Measurements from ENCODE around the gene TXN. TPM values are rescaled to one million over a fixed set of nuclear protein-coding genes. Genes with fewer than 3 reads are reported as not detected.

TXN gene
- total and polyA plus RNA-seq, 8 donors, result 89.3 to 786 (median 169) TPM

DNA sequence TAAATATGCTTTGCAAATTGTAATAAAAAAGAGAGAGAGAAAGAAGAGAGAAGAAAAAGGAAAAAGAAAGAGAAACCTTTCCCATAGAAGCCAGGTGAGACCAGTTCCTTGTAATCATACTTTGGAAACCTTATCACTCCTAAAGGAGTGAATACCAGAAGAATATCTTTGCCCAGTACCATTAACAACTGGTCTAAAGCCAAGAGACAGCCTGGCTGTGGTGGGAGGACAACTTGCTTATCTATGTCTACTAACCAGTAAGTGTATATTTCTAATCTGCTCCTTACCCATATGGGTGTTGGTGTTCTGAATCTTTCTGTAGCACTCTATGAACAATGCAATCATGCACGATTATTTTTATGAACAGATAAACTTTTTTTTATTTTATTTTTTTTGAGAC lies 10.5 kb upstream of the TXN start:
- H3K9me3 ChIP-seq, result no peaks in the 10 kb centered on the region
- no peaks in the 10 kb centered on the region for H3K27me3 ChIP-seq
- WGBS, 5 donors, result 0 to 56% (median 26%) methylated on average over 1 of the region's 1 CpG; no CpG with 5 or more reads in 1 of the 5 donors
- peak overlapping the region in 1 of 5 donors; percentile 3 for H3K27ac ChIP-seq
- no peak for DNase-seq
- TF ChIP-seq POLR2AphosphoS5 (IDR thresholded peaks at IDR 0.05), result peak in 2 of 3 donors; percentile 28 to 68
- TF ChIP-seq, protein P1, sequence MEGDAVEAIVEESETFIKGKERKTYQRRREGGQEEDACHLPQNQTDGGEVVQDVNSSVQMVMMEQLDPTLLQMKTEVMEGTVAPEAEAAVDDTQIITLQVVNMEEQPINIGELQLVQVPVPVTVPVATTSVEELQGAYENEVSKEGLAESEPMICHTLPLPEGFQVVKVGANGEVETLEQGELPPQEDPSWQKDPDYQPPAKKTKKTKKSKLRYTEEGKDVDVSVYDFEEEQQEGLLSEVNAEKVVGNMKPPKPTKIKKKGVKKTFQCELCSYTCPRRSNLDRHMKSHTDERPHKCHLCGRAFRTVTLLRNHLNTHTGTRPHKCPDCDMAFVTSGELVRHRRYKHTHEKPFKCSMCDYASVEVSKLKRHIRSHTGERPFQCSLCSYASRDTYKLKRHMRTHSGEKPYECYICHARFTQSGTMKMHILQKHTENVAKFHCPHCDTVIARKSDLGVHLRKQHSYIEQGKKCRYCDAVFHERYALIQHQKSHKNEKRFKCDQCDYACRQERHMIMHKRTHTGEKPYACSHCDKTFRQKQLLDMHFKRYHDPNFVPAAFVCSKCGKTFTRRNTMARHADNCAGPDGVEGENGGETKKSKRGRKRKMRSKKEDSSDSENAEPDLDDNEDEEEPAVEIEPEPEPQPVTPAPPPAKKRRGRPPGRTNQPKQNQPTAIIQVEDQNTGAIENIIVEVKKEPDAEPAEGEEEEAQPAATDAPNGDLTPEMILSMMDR (IDR thresholded peaks at IDR 0.05), result no peak
- no peak for TF ChIP-seq POLR2A (IDR thresholded peaks at IDR 0.05)
- no peak for TF ChIP-seq EP300 (IDR thresholded peaks at IDR 0.05)
- intact Hi-C loops (cut with DNase I; ENCODE audit: low total_unique reads), result no loop called here
- no peaks in the 10 kb centered on the region for H3K36me3 ChIP-seq
- no peaks in the 10 kb centered on the region for H3K4me1 ChIP-seq
- no peak overlapping the region for H3K4me3 ChIP-seq

DNA sequence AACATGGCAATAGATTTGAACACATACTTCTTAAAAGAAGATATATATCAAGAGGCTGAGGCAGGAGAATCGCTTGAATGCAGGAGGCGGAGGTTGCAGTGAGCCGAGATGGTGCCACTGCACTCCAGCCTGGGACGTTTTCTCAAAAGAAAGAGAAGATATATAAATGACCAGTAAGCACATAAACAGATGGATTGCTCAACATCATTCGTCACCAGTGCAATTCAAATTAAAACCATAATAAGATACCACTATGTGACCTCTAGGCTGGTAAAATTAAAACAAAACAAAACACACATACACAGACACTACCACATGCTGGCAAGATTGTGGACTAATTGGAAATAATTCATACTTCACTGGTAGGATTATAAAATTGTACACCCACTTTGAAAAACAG lies 5.3 kb upstream of the TXN start:
- Histone ChIP-seq H3K27me3 (no peaks in the 10 kb centered on the region), H3K36me3 (no peaks in the 10 kb centered on the region), H3K4me3 (no peak overlapping the region), H3K9me3 (no peaks in the 10 kb centered on the region), H3K4me1 (peaks cover 9 to 16% (median 11%) of the 10 kb centered on the region in 4 donors), H3K27ac (no peak overlapping the region)
- intact Hi-C loops (cut with DNase I; ENCODE audit: low total_unique reads), result no loop called here
- 76 to 80% (median 79%) methylated on average over 5 of the region's 5 CpGs for WGBS, 5 donors
- TF ChIP-seq, protein P1 (IDR thresholded peaks at IDR 0.05), result no peak
- TF ChIP-seq POLR2A (IDR thresholded peaks at IDR 0.05) (no peak), EP300 (IDR thresholded peaks at IDR 0.05) (no peak), POLR2AphosphoS5 (IDR thresholded peaks at IDR 0.05) (no peak)
- DNase-seq, result no peak

DNA sequence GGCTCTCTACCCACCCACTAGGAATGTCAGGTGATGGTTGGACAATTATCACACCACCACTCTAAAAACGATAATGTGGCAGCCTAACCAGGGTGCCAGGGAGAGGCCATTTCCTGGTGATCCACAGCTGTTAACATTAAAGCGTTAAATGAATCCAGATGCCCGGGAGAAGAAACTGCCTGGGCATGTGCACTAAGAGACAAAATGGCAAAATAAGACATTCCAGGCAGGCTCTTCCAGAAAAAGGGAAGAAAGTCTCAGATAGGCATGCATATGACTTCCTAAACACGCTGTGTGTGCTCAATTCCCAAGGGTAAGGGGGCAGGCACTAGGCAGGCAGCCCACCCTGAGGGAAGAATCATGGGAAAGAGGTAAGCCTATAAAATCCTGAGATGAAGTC lies 4.6 kb upstream of the TXN start:
- intact Hi-C loops (cut with DNase I; ENCODE audit: low total_unique reads), result no loop called here
- H3K4me3 ChIP-seq, result no peak overlapping the region
- H3K27me3 ChIP-seq, result no peaks in the 10 kb centered on the region
- H3K27ac ChIP-seq, result no peak overlapping the region
- TF ChIP-seq POLR2A (IDR thresholded peaks at IDR 0.05) (no peak), POLR2AphosphoS5 (IDR thresholded peaks at IDR 0.05) (no peak), EP300 (IDR thresholded peaks at IDR 0.05) (no peak)
- TF ChIP-seq, protein P1 (IDR thresholded peaks at IDR 0.05), result no peak
- peaks cover 9 to 16% (median 11%) of the 10 kb centered on the region in 4 donors for H3K4me1 ChIP-seq
- H3K36me3 ChIP-seq, result no peaks in the 10 kb centered on the region
- H3K9me3 ChIP-seq, result no peaks in the 10 kb centered on the region
- DNase-seq, result no peak
- WGBS, 5 donors, result 38 to 67% (median 42%) methylated on average over 4 of the region's 4 CpGs

DNA sequence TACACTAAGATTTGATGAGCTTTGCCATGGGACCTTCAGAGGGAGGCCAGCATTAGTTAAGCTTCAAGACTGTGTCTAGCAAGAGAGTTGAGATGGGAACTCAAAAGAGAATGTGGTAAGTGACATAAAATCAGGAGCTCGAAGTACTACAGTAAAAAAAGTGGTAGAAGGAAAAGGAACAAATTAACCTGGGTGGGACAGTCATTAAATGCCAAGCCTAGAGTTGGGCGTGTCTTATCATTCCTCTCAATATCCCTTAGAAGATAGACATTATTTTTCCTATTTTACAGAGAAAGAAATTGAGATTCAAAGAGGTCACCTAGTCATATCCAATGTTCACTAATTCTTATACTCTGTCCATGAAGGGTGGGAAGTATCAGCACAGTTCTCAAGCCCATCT lies 3.3 kb upstream of the TXN start:
- H3K9me3 ChIP-seq, result no peaks in the 10 kb centered on the region
- H3K27me3 ChIP-seq, result no peaks in the 10 kb centered on the region
- DNase-seq, result no peak
- H3K27ac ChIP-seq, result no peak overlapping the region
- H3K4me1 ChIP-seq, result peaks cover 10 to 21% (median 16%) of the 10 kb centered on the region in 4 donors
- no peaks in the 10 kb centered on the region for H3K36me3 ChIP-seq
- TF ChIP-seq, protein P1 (IDR thresholded peaks at IDR 0.05), result no peak
- no peak for TF ChIP-seq POLR2A (IDR thresholded peaks at IDR 0.05)
- TF ChIP-seq POLR2AphosphoS5 (IDR thresholded peaks at IDR 0.05), result no peak
- no peak for TF ChIP-seq EP300 (IDR thresholded peaks at IDR 0.05)
- 61 to 74% (median 66%) methylated on average over 2 of the region's 2 CpGs for WGBS, 5 donors
- H3K4me3 ChIP-seq, result no peak overlapping the region
- intact Hi-C loops (cut with DNase I; ENCODE audit: low total_unique reads), result no loop called here

All from stomach (tissue), 9 donors.